B cell (primary cell): ENCODE data around the gene KRTAP10-1. TPM values are rescaled to one million over a fixed set of nuclear protein-coding genes. Genes with fewer than 3 reads are reported as not detected.

ENCODE experiments used
- ATAC-seq: fragments of 200-7000 bp; cut with Tn5 transposase; one replicate; pipeline ENCODE4 v1.10.0; 2021; ENCODE audit warnings: low read depth, mild to moderate bottlenecking, moderate number of reproducible peaks, moderate library complexity
- CTCF ChIA-PET: fragments of 350-600 bp; sonication (Branson Sonifier 250); formaldehyde crosslinking; loops from one replicate; lab custom pipeline; 2021; ENCODE audit warnings: antibody characterized with exemption, inconsistent platforms; lab: Charles Lee
- POLR2A ChIA-PET: fragments of 350-600 bp; sonication (Branson Sonifier 250); formaldehyde crosslinking; loops from one replicate; lab custom pipeline; 2021; ENCODE audit warnings: antibody characterized with exemption; lab: Charles Lee
- DNase-seq: peaks from one replicate; pipeline ENCODE4 v3.0.0; 2013
- H2AFZ ChIP-seq: 2 replicates; pipeline ENCODE4 v1.6.1; 2012; ENCODE audit warnings: mild to moderate bottlenecking, low read depth, low read length; ENCODE audit not compliant: insufficient read depth, poor library complexity, severe bottlenecking
- H3K27ac ChIP-seq, 2 donors: 1 replicate in 1 of 2; 2 replicates in 1 of 2; pipeline ENCODE4 v1.5.1; 2012 to 2013; ENCODE audit warnings: low read length in 2 of 2, mild to moderate bottlenecking in 2 of 2, moderate library complexity in 1 of 2
- H3K27me3 ChIP-seq, 4 experiments: fragments of 200-600 bp in 1 of 4; sonication (generic) in 1 of 4; replicated peaks in 1 of 4; 1 replicate in 2 of 4; 2 replicates in 2 of 4; pipeline versions ENCODE4 v1.6.1 to v1.7.0; 2013 to 2016; ENCODE audit warnings: low read length in 3 of 4, mild to moderate bottlenecking in 2 of 4, mixed read lengths in 1 of 4, moderate library complexity in 1 of 4; ENCODE audit not compliant: insufficient read depth in 4 of 4, control insufficient read depth in 3 of 4; ENCODE audit errors: control extremely low read depth in 1 of 4
- H3K36me3 ChIP-seq, 2 experiments: replicated peaks in 1 of 2; 1 replicate in 1 of 2; 2 replicates in 1 of 2; pipeline versions ENCODE4 v1.6.1 to v1.7.1; 2013; ENCODE audit warnings: low read length in 1 of 2; ENCODE audit not compliant: insufficient read depth in 2 of 2, control insufficient read depth in 1 of 2; ENCODE audit errors: control extremely low read depth in 1 of 2, extremely low read depth in 1 of 2
- H3K4me1 ChIP-seq, 2 donors: fragments of 200-600 bp in 1 of 2; sonication (generic) in 1 of 2; 1 replicate in 1 of 2; 2 replicates in 1 of 2; pipeline versions ENCODE4 v1.5.1 to v1.6.1; 2013 to 2017; ENCODE audit warnings: low read length in 2 of 2; ENCODE audit not compliant: control insufficient read depth in 2 of 2, insufficient read depth in 2 of 2
- H3K4me2 ChIP-seq: replicated peaks from 2 replicates; pipeline ENCODE3; 2012; ENCODE audit warnings: mild to moderate bottlenecking, low read depth, low read length; ENCODE audit not compliant: poor library complexity, severe bottlenecking
- H3K4me3 ChIP-seq, 5 experiments: fragments of 200-600 bp in 1 of 5; sonication (generic) in 1 of 5; 1 replicate in 3 of 5; 2 replicates in 2 of 5; pipeline versions ENCODE4 v1.5.1 to v1.7.0; 2011 to 2016; ENCODE audit warnings: low read length in 4 of 5, mild to moderate bottlenecking in 4 of 5, low read depth in 2 of 5, control low read depth in 1 of 5, moderate library complexity in 1 of 5; ENCODE audit not compliant: insufficient read depth in 1 of 5; ENCODE audit errors: control extremely low read depth in 1 of 5, extremely low read depth in 1 of 5
- H3K79me2 ChIP-seq: fragments of 200-600 bp; sonication (generic); one replicate; pipeline ENCODE4 v1.6.0; 2016; ENCODE audit warnings: low read length; ENCODE audit not compliant: control insufficient read depth, insufficient read depth
- H3K9ac ChIP-seq: fragments of 200-600 bp; sonication (generic); 2 replicates; pipeline ENCODE4 v1.6.1; 2017; ENCODE audit warnings: mild to moderate bottlenecking, low read length, moderate library complexity
- H3K9me3 ChIP-seq, 3 donors: one replicate each; pipeline versions ENCODE4 v1.6.1 to v1.7.1; 2013; ENCODE audit warnings: low read length in 2 of 3; ENCODE audit not compliant: control insufficient read depth in 2 of 3, insufficient read depth in 1 of 3; ENCODE audit errors: control extremely low read depth in 1 of 3
- H4K20me1 ChIP-seq: 2 replicates; pipeline ENCODE4 v1.6.0; 2012; ENCODE audit warnings: mild to moderate bottlenecking, low read length; ENCODE audit not compliant: insufficient read depth, control insufficient read depth, poor library complexity, severe bottlenecking
- H3K27ac Mint-ChIP-seq: one replicate; pipeline ENCODE4 v1.8.0; 2021; ENCODE audit warnings: mixed read lengths
- H3K27me3 Mint-ChIP-seq: one replicate; pipeline ENCODE4 v1.8.0; 2021; ENCODE audit warnings: mixed read lengths
- H3K4me1 Mint-ChIP-seq: one replicate; pipeline ENCODE4 v1.8.0; 2021; ENCODE audit warnings: mixed read lengths
- H3K4me3 Mint-ChIP-seq: one replicate; pipeline ENCODE4 v1.8.0; 2021; ENCODE audit warnings: mixed read lengths
- H3K9me3 Mint-ChIP-seq: one replicate; pipeline ENCODE4 v1.8.0; 2022; ENCODE audit warnings: mixed read lengths; ENCODE audit not compliant: insufficient read depth
- CTCF ChIP-seq: fragments of 200-600 bp; IDR thresholded peaks from one replicate; pipeline ENCODE4 v1.8.0; 2022; ENCODE audit warnings: antibody characterized with exemption, mild to moderate bottlenecking
- EZH2 ChIP-seq: IDR thresholded peaks from 2 replicates; pipeline ENCODE4 v1.6.1; 2012; ENCODE audit warnings: borderline replicate concordance, low read depth, mild to moderate bottlenecking, moderate library complexity, low read length; ENCODE audit not compliant: insufficient read depth, poor library complexity, severe bottlenecking
- WGBS: methylation state at CpG from one replicate; pipeline ENCODE4 v1.1.5; 2013; ENCODE audit warnings: missing lambda C conversion rate; ENCODE audit not compliant: insufficient coverage; 5-methylcytosine and 5-hydroxymethylcytosine counted together
- intact Hi-C: fragments of 100-400 bp; cut with micrococcal nuclease; formaldehyde crosslinking; loops from one replicate; pipeline ENCODE4 v1.10.0; 2022
- polyA plus RNA-seq: library from polyadenylated mRNA; depleted of rRNA; stranded (reverse); fragments of >200 nt; gene quantifications from 2 replicates; pipeline ENCODE4 v1.2.3, GENCODE V29; 2012
- total RNA-seq, 2 donors: library from RNA; stranded (reverse); fragments of 120-200 nt in 1 of 2; gene quantifications; 1 replicate in 1 of 2; 2 replicates in 1 of 2; pipeline versions ENCODE4 v1.2.3 to v1.2.4, GENCODE V29; 2013 to 2022

Gene KRTAP10-1
- total and polyA plus RNA-seq, 2 donors (not counting 1 experiment from before 2014, with no cell fraction given), result not detected

GRCh38 chr21:44572959-44573583, 33.1 kb upstream of the KRTAP10-1 start:
- H3K27me3 ChIP-seq, result peaks cover 0 to 4% (median 0%) of the 10 kb centered on the region in 4 experiments
- ChIA-PET POLR2A (no interaction called here), CTCF (no interaction called here)
- Mint-ChIP-seq H3K4me1 (no peaks in the 10 kb centered on the region), H3K9me3 (peaks cover 5% of the 10 kb centered on the region), H3K27me3 (peaks cover 33% of the 10 kb centered on the region), H3K27ac (no peak overlapping the region), H3K4me3 (no peak overlapping the region)
- DNase-seq, result no peak
- no peak overlapping the region for H2AFZ ChIP-seq
- H4K20me1 ChIP-seq, result no peaks in the 10 kb centered on the region
- H3K4me2 ChIP-seq, result no peak overlapping the region
- H3K27ac ChIP-seq, result no peak overlapping the region
- 87% methylated on average over 14 of the region's 15 CpGs for WGBS
- no peak overlapping the region for H3K9ac ChIP-seq
- no peak for ATAC-seq
- no peaks in the 10 kb centered on the region for H3K79me2 ChIP-seq
- peaks cover 0 to 29% (median 11%) of the 10 kb centered on the region in 3 donors for H3K9me3 ChIP-seq
- H3K36me3 ChIP-seq, result no peaks in the 10 kb centered on the region
- no peaks in the 10 kb centered on the region for H3K4me1 ChIP-seq
- intact Hi-C loops, result no loop called here
- TF ChIP-seq EZH2, result no peak
- no peak for TF ChIP-seq CTCF
- H3K4me3 ChIP-seq, result no peak overlapping the region
